Measurements from ENCODE around the gene PAFAH1B2.

- TF ChIP-seq POLR2AphosphoS5 (IDR thresholded peaks at IDR 0.05) (no peak), POLR2A (IDR thresholded peaks at IDR 0.05) (no peak)
These were observed 48.4 kb downstream of the PAFAH1B2 start for GRCh38 chr11:117192401-117192875.

Data from breast epithelium (tissue), 3 donors.